ENCODE data around the gene MYH10.

The MYH10 gene

GRCh38 chr17:8487130-8487645 lies 143.3 kb downstream of the MYH10 start:
- H3K4me3 ChIP-seq (ENCODE audit: low read depth, low read length): no peak overlapping the region
- TF ChIP-seq CTCF (IDR thresholded peaks at IDR 0.05; ENCODE audit: borderline replicate concordance, insufficient read depth, low read depth, low read length): no peak

GRCh38 chr17:8485491-8485890 lies 145.0 kb downstream of the MYH10 start:
- no peak for TF ChIP-seq CTCF (IDR thresholded peaks at IDR 0.05; ENCODE audit: borderline replicate concordance, insufficient read depth, low read depth, low read length)
- H3K4me3 ChIP-seq (ENCODE audit: low read depth, low read length): no peak overlapping the region

GRCh38 chr17:8484465-8484864 lies 146.1 kb downstream of the MYH10 start:
- no peak for TF ChIP-seq CTCF (IDR thresholded peaks at IDR 0.05; ENCODE audit: borderline replicate concordance, insufficient read depth, low read depth, low read length)
- H3K4me3 ChIP-seq (ENCODE audit: low read depth, low read length): no peak overlapping the region

DNA sequence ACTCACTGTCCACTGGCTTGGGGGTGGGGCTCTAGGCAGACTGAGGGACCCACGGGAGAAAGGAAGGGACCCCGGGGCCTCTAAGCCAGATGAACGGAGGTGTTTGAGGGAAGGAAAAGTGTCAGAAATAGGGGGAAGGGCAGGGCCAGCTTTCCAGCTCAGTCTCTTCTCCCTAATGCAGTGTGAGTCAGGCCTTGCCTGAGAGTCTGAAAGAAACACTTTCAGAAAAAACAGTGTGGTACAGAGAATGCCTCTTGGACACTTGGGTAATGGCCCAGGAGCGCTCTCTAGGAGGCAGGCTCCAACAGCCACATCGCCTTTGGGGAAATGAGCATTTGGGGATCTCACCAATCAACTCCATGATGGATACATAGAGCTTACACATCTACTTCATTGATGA lies 148.0 kb downstream of the MYH10 start:
- no peak for TF ChIP-seq CTCF (IDR thresholded peaks at IDR 0.05; ENCODE audit: borderline replicate concordance, insufficient read depth, low read depth, low read length)
- H3K4me3 ChIP-seq (ENCODE audit: low read depth, low read length): no peak overlapping the region

GRCh38 chr17:8481703-8482102 lies 148.8 kb downstream of the MYH10 start:
- TF ChIP-seq CTCF (IDR thresholded peaks at IDR 0.05; ENCODE audit: borderline replicate concordance, insufficient read depth, low read depth, low read length): no peak

DNA sequence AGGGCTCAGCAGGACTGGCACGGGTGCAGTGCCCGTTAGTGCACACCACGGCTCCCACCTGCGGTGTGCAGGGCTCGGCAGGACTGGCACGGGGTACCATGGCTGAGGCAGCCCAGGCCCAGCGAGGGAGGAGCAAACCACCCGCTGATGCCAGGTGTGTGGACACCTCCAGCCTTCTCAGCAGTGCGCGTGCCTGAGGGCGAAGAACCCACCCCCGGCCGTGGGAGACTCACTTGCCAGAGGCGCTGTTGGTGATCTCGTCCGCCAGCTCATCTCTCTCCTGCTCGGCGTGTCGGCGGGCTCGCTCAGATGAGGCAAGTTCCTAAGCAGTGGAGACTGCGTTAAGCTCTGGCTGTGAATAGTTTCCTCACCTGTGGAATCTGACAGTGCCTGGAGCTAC lies 149.4 kb downstream of the MYH10 start:
- no peak for TF ChIP-seq CTCF (IDR thresholded peaks at IDR 0.05; ENCODE audit: borderline replicate concordance, insufficient read depth, low read depth, low read length)
- no peak overlapping the region for H3K4me3 ChIP-seq (ENCODE audit: low read depth, low read length)

More at GRCh38 chr17:8481703-8482102, 148.8 kb downstream of the MYH10 start:
- H3K4me3 ChIP-seq (ENCODE audit: low read depth, low read length): no peak overlapping the region

- no peak for TF ChIP-seq CTCF (IDR thresholded peaks at IDR 0.05; ENCODE audit: borderline replicate concordance, insufficient read depth, low read depth, low read length)
- no peak overlapping the region for H3K4me3 ChIP-seq (ENCODE audit: low read depth, low read length)
Observed at GRCh38 chr17:8480011-8480976, 150.2 kb downstream of the MYH10 start.
